Omental fat pad (tissue), 4 donors: Measurements from ENCODE around the gene HIGD1B. TPM values are rescaled to one million over a fixed set of nuclear protein-coding genes. Genes with fewer than 3 reads are reported as not detected.

ENCODE experiments used
- ATAC-seq: fragments of 150-250 bp; one replicate; pipeline ENCODE4 v1.9.1; 2016; ENCODE audit warnings: mild to moderate bottlenecking, moderate library complexity; ENCODE audit not compliant: low FRiP score
- DNase-seq: peaks from one replicate; pipeline ENCODE4 v3.0.0-alpha.2; 2019; ENCODE audit warnings: low spot score
- CTCF ChIP-seq, 3 donors: fragments of 450-650 bp; IDR thresholded peaks; one replicate each; pipeline ENCODE4 v1.5.1; 2016 to 2017; ENCODE audit warnings: antibody characterized with exemption in 3 of 3, mild to moderate bottlenecking in 3 of 3, moderate library complexity in 2 of 3
- total RNA-seq, 4 donors: library from RNA; depleted of rRNA; stranded (reverse); fragments of >200 nt; gene quantifications; one replicate each; pipeline ENCODE4 v1.1.0, GENCODE V29; 2016

Gene HIGD1B
- total RNA-seq, 4 donors from 2014 or later: 2.1 to 17.8 (median 3.0) TPM

DNA sequence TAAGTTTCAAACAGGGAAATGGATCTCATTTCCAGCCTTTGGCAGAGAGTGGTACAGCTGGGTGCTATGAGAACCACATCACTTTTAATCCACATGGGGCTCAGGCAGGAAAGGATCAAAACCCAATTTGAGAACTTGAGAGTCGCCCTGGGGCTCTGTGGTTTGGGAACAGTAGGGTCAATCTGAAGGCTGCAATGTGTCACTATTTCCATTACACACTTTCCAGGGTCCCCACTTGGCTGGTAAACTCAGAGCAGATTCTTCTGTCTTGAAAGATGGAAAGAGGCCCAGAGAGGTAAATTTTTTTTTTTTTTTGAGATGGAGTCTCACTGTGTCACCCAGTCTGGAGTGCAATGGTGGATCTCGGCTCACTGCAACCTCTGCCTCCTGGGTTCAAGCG lies 6.7 kb upstream of the HIGD1B start:
- TF ChIP-seq CTCF (IDR thresholded peaks at IDR 0.05): no peak

DNA sequence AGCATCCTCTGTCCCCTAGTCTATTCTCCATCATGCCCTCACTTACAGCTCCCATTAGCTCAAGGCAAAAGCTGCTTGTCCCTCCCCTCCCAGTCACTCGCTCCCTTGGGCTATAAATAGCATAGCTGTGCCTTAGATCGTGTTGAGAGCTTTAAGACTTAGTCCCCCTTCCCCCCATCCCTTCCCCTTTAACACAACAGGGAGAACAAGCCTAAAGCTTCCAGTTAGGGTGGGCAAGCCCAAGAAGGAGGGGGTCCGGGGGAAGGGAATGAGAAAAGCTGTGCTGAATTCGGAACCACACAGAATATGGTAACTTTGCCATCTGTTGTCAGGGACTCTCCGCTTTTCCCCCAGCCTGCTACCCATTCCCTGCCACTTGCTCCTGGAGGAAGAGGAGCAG lies 4.9 kb upstream of the HIGD1B start:
- no peak for DNase-seq
- no peak for TF ChIP-seq CTCF (IDR thresholded peaks at IDR 0.05)
- ATAC-seq: no peak

More for the DNA sequence above, 6.7 kb upstream of the HIGD1B start:
- ATAC-seq (no peak), DNase-seq (no peak)

- ATAC-seq (no peak), DNase-seq (no peak)
- no peak for TF ChIP-seq CTCF (IDR thresholded peaks at IDR 0.05)
These were observed 3.3 kb upstream of the HIGD1B start for GRCh38 chr17:44844390-44844830.

- DNase-seq: no peak
- no peak for TF ChIP-seq CTCF (IDR thresholded peaks at IDR 0.05)
- ATAC-seq: no peak
These were observed 1.5 kb upstream of the HIGD1B start for GRCh38 chr17:44846206-44846605.

GRCh38 chr17:44848257-44848795 lies 643 bp downstream of the HIGD1B start:
- ATAC-seq (no peak), DNase-seq (no peak)
- no peak for TF ChIP-seq CTCF (IDR thresholded peaks at IDR 0.05)

GRCh38 chr17:44848961-44849489 lies 1.3 kb downstream of the HIGD1B start:
- TF ChIP-seq CTCF (IDR thresholded peaks at IDR 0.05): no peak
- DNase-seq (no peak), ATAC-seq (no peak)

GRCh38 chr17:44850025-44850424 lies 2.3 kb downstream of the HIGD1B start:
- TF ChIP-seq CTCF (IDR thresholded peaks at IDR 0.05): no peak
- no peak for DNase-seq
- no peak for ATAC-seq
